Neuronal stem cell (in vitro differentiated cells): Measurements from ENCODE around the gene SLC50A1.
"Not testable (repeated sequence)": the region's sequence is repeated elsewhere in the genome, so short reads cannot be mapped to it uniquely, and the experiment has no call there.

ENCODE experiments used
- DNase-seq: peaks from one replicate; pipeline ENCODE4 v3.0.0-alpha.2; 2013; ENCODE audit warnings: low spot score
- H2AFZ ChIP-seq: one replicate; pipeline ENCODE4 v1.6.1; 2013; ENCODE audit warnings: mild to moderate bottlenecking, low read length, inconsistent platforms
- H2AK5ac ChIP-seq: 2 replicates; pipeline ENCODE4 v1.6.1; 2013; ENCODE audit warnings: low read depth, mild to moderate bottlenecking, inconsistent platforms, low read length, moderate library complexity, mixed read lengths
- H2BK120ac ChIP-seq: 2 replicates; pipeline ENCODE4 v1.6.1; 2013; ENCODE audit warnings: low read depth, mild to moderate bottlenecking, inconsistent platforms, low read length, moderate library complexity, mixed read lengths
- H2BK12ac ChIP-seq: one replicate; pipeline ENCODE4 v1.6.1; 2013; ENCODE audit warnings: low read length, inconsistent platforms
- H2BK15ac ChIP-seq: 2 replicates; pipeline ENCODE4 v1.6.1; 2013; ENCODE audit warnings: mild to moderate bottlenecking, low read length, inconsistent platforms, mixed read lengths
- H2BK5ac ChIP-seq: one replicate; pipeline ENCODE4 v1.6.1; 2013; ENCODE audit warnings: inconsistent platforms, mild to moderate bottlenecking, low read length, moderate library complexity
- H3K14ac ChIP-seq: one replicate; pipeline ENCODE4 v1.6.1; 2013; ENCODE audit warnings: low read length, inconsistent platforms
- H3K18ac ChIP-seq: 2 replicates; pipeline ENCODE4 v1.6.1; 2013; ENCODE audit warnings: low read length, inconsistent platforms
- H3K23ac ChIP-seq: 2 replicates; pipeline ENCODE4 v1.6.1; 2013; ENCODE audit warnings: low read depth, mild to moderate bottlenecking, mixed read lengths, low read length, inconsistent platforms; ENCODE audit not compliant: poor library complexity
- H3K27ac ChIP-seq: replicated peaks from 3 replicates; pipeline ENCODE4 v1.5.1; 2013; ENCODE audit warnings: low read length, inconsistent platforms
- H3K27me3 ChIP-seq, 3 experiments: 2 replicates each; pipeline ENCODE4 v1.6.1; 2013; ENCODE audit warnings: low read length in 3 of 3, mild to moderate bottlenecking in 2 of 3, inconsistent platforms in 1 of 3, low read depth in 1 of 3, mixed read lengths in 1 of 3, moderate library complexity in 1 of 3; ENCODE audit not compliant: control insufficient read depth in 3 of 3, insufficient read depth in 3 of 3
- H3K36me3 ChIP-seq, 2 donors: replicated peaks in 1 of 2; 2 replicates each; pipeline ENCODE4 v1.6.1; 2013; ENCODE audit warnings: low read length in 2 of 2; ENCODE audit not compliant: control insufficient read depth in 2 of 2, insufficient read depth in 2 of 2
- H3K4ac ChIP-seq: 2 replicates; pipeline ENCODE4 v1.6.1; 2013; ENCODE audit warnings: inconsistent platforms, mild to moderate bottlenecking, low read length, moderate library complexity
- H3K4me1 ChIP-seq, 2 donors: 1 replicate in 1 of 2; 2 replicates in 1 of 2; pipeline ENCODE4 v1.6.1; 2013; ENCODE audit warnings: low read length in 2 of 2, low read depth in 1 of 2; ENCODE audit not compliant: control insufficient read depth in 2 of 2, insufficient read depth in 1 of 2
- H3K4me2 ChIP-seq: one replicate; pipeline ENCODE4 v1.6.1; 2013; ENCODE audit warnings: mild to moderate bottlenecking, low read length, inconsistent platforms; ENCODE audit not compliant: insufficient read depth, poor library complexity, severe bottlenecking
- H3K4me3 ChIP-seq, 2 donors: 2 replicates each; pipeline ENCODE4 v1.5.1; 2013; ENCODE audit warnings: low read length in 2 of 2, mild to moderate bottlenecking in 2 of 2, inconsistent platforms in 1 of 2, moderate library complexity in 1 of 2
- H3K79me1 ChIP-seq: one replicate; pipeline ENCODE4 v1.6.1; 2013; ENCODE audit warnings: low read depth, mild to moderate bottlenecking, inconsistent platforms, low read length, moderate library complexity
- H3K9ac ChIP-seq: one replicate; pipeline ENCODE4 v1.6.1; 2013; ENCODE audit warnings: mild to moderate bottlenecking, low read depth, low read length, inconsistent platforms; ENCODE audit not compliant: poor library complexity
- H3K9me3 ChIP-seq, 2 donors: replicated peaks in 1 of 2; 2 replicates each; pipeline versions ENCODE3 to v1.6.1; 2013; ENCODE audit warnings: low read length in 2 of 2, mild to moderate bottlenecking in 2 of 2, inconsistent platforms in 1 of 2, low read depth in 1 of 2, mixed read lengths in 1 of 2, moderate library complexity in 1 of 2; ENCODE audit not compliant: control insufficient read depth in 2 of 2, insufficient read depth in 1 of 2
- H4K8ac ChIP-seq: one replicate; pipeline ENCODE4 v1.6.1; 2013; ENCODE audit warnings: low read depth, mild to moderate bottlenecking, inconsistent platforms, low read length, moderate library complexity
- H4K91ac ChIP-seq: one replicate; pipeline ENCODE4 v1.6.1; 2013; ENCODE audit warnings: low read length, low read depth, mild to moderate bottlenecking, inconsistent platforms; ENCODE audit not compliant: poor library complexity
- WGBS, 2 donors: extraction: QIAGEN DNeasy Blood & Tissue Kit; methylation state at CpG; one replicate each; pipeline ENCODE4 v1.1.7; 2013; ENCODE audit warnings: missing lambda C conversion rate in 2 of 2, mixed read lengths in 1 of 2; ENCODE audit not compliant: insufficient read length in 2 of 2, insufficient replicate concordance in 1 of 2; ENCODE audit errors: extremely low coverage in 2 of 2; 5-methylcytosine and 5-hydroxymethylcytosine counted together

SLC50A1 gene

GRCh38 chr1:155117610-155118009, 18.0 kb upstream of the SLC50A1 start:
- WGBS, 2 donors = no CpG with 5 or more reads among the region's 4 CpGs

GRCh38 chr1:155118090-155118489, 17.6 kb upstream of the SLC50A1 start:
- H2BK5ac ChIP-seq, H4K8ac ChIP-seq, H3K4me1 ChIP-seq, DNase-seq, H3K79me1 ChIP-seq, H3K4ac ChIP-seq, H3K4me2 ChIP-seq, H3K36me3 ChIP-seq, H4K91ac ChIP-seq, H2BK120ac ChIP-seq, H3K9ac ChIP-seq, H3K18ac ChIP-seq, H2AFZ ChIP-seq, H3K14ac ChIP-seq, H2BK12ac ChIP-seq, H2AK5ac ChIP-seq, H3K23ac ChIP-seq, H2BK15ac ChIP-seq, H3K9me3 ChIP-seq, H3K4me3 ChIP-seq, H3K27ac ChIP-seq: not testable (repeated sequence)
- no CpG with 5 or more reads among the region's 7 CpGs for WGBS, 2 donors
- H3K27me3 ChIP-seq = peaks cover 0 to 73% (median 2%) of the 10 kb centered on the region in 3 experiments

More at GRCh38 chr1:155117610-155118009, 18.0 kb upstream of the SLC50A1 start:
- no peak overlapping the region for H2AFZ ChIP-seq
- H3K27ac ChIP-seq = no peak overlapping the region
- no peak for DNase-seq
- H3K23ac ChIP-seq = no peak overlapping the region
- no peak overlapping the region for H4K8ac ChIP-seq
- H3K79me1 ChIP-seq = no peaks in the 10 kb centered on the region
- no peak overlapping the region for H3K14ac ChIP-seq
- H3K4me1 ChIP-seq = no peaks in the 10 kb centered on the region
- H3K4me2 ChIP-seq = no peak overlapping the region
- H3K9ac ChIP-seq = no peak overlapping the region
- no peak overlapping the region for H2BK12ac ChIP-seq
- no peak overlapping the region for H2BK5ac ChIP-seq
- no peak overlapping the region for H3K18ac ChIP-seq
- H3K27me3 ChIP-seq = peaks cover 0 to 68% (median 2%) of the 10 kb centered on the region in 3 experiments
- no peak overlapping the region for H2AK5ac ChIP-seq
- no peaks in the 10 kb centered on the region for H3K9me3 ChIP-seq
- no peak overlapping the region for H3K4ac ChIP-seq
- no peak overlapping the region for H4K91ac ChIP-seq
- H2BK15ac ChIP-seq = no peak overlapping the region
- no peak overlapping the region for H2BK120ac ChIP-seq
- no peak overlapping the region for H3K4me3 ChIP-seq
- no peaks in the 10 kb centered on the region for H3K36me3 ChIP-seq

GRCh38 chr1:155120253-155120652, 15.4 kb upstream of the SLC50A1 start:
- H3K9ac ChIP-seq = no peak overlapping the region
- H3K14ac ChIP-seq = no peak overlapping the region

GRCh38 chr1:155121249-155121648, 14.4 kb upstream of the SLC50A1 start:
- WGBS, 2 donors = no CpG with 5 or more reads among the region's 2 CpGs
- H3K14ac ChIP-seq = no peak overlapping the region
- no peak overlapping the region for H3K23ac ChIP-seq
- no peak overlapping the region for H3K27ac ChIP-seq
- no peak overlapping the region for H2AK5ac ChIP-seq
- no peaks in the 10 kb centered on the region for H3K9me3 ChIP-seq
- no peak overlapping the region for H2BK120ac ChIP-seq
- H3K4me1 ChIP-seq = peaks cover 6 to 10% of the 10 kb centered on the region in 2 donors
- H2BK5ac ChIP-seq = no peak overlapping the region
- H3K36me3 ChIP-seq = no peaks in the 10 kb centered on the region
- no peak overlapping the region for H4K8ac ChIP-seq
- no peak for DNase-seq
- no peak overlapping the region for H3K4ac ChIP-seq
- H3K4me3 ChIP-seq = no peak overlapping the region
- no peak overlapping the region for H3K4me2 ChIP-seq
- no peak overlapping the region for H2BK12ac ChIP-seq
- H3K27me3 ChIP-seq = peaks cover 6 to 82% (median 20%) of the 10 kb centered on the region in 3 experiments
- H3K9ac ChIP-seq = no peak overlapping the region
- no peak overlapping the region for H2BK15ac ChIP-seq
- no peak overlapping the region for H2AFZ ChIP-seq
- H4K91ac ChIP-seq = no peak overlapping the region
- H3K79me1 ChIP-seq = no peaks in the 10 kb centered on the region
- no peak overlapping the region for H3K18ac ChIP-seq

More at GRCh38 chr1:155120253-155120652, 15.4 kb upstream of the SLC50A1 start:
- no peak overlapping the region for H3K27ac ChIP-seq
- H2BK5ac ChIP-seq = no peak overlapping the region
- WGBS, 2 donors = no CpG with 5 or more reads among the region's 6 CpGs
- no peak overlapping the region for H3K23ac ChIP-seq
- H3K4ac ChIP-seq = no peak overlapping the region
- peaks cover 0 to 4% of the 10 kb centered on the region in 2 donors for H3K4me1 ChIP-seq
- H3K18ac ChIP-seq = no peak overlapping the region
- H2BK12ac ChIP-seq = no peak overlapping the region
- no peak overlapping the region for H4K91ac ChIP-seq
- no peak overlapping the region for H3K4me3 ChIP-seq
- no peak overlapping the region for H2AK5ac ChIP-seq
- H3K4me2 ChIP-seq = no peak overlapping the region
- H2BK15ac ChIP-seq = no peak overlapping the region
- H4K8ac ChIP-seq = no peak overlapping the region
- H3K79me1 ChIP-seq = no peaks in the 10 kb centered on the region
- DNase-seq = no peak
- no peak overlapping the region for H2AFZ ChIP-seq
- H3K9me3 ChIP-seq = no peaks in the 10 kb centered on the region
- H3K36me3 ChIP-seq = no peaks in the 10 kb centered on the region
- H3K27me3 ChIP-seq = peaks cover 0 to 81% (median 10%) of the 10 kb centered on the region in 3 experiments
- H2BK120ac ChIP-seq = no peak overlapping the region
